Caco-2 (cell line): Measurements from ENCODE around the gene RUNX1. TPM values are rescaled to one million over a fixed set of nuclear protein-coding genes. Genes with fewer than 3 reads are reported as not detected.

ENCODE experiments used
- BruUV-seq: library from RNA; stranded (reverse); fragments of 400-500 nt; replicated peaks from 2 replicates; lab custom pipeline; 2021; lab: Mats Ljungman, UMichigan
- CTCF ChIA-PET: fragments of 300-600 bp; sonication (Branson Sonifier 250); formaldehyde crosslinking; loops from one replicate; lab custom pipeline; 2022; ENCODE audit warnings: antibody characterized with exemption; lab: Charles Lee
- POLR2A ChIA-PET: fragments of 300-600 bp; sonication (Branson Sonifier 250); formaldehyde crosslinking; loops from one replicate; lab custom pipeline; 2022; ENCODE audit warnings: antibody characterized with exemption; lab: Charles Lee
- DNase-seq, 2 experiments: peaks; one replicate each; pipeline versions ENCODE4 v3.0.0 to v3.0.0-alpha.2; 2020 to 2022
- H3K27me3 ChIP-seq: replicated peaks from 2 replicates; pipeline ENCODE4 v1.6.0; 2011; ENCODE audit warnings: low read length; ENCODE audit not compliant: control insufficient read depth, insufficient read depth
- H3K36me3 ChIP-seq: 2 replicates; pipeline ENCODE4 v1.5.1; 2011; ENCODE audit warnings: low read length; ENCODE audit not compliant: control insufficient read depth, insufficient read depth
- H3K4me1 ChIP-seq: fragments of 250-450 bp; sonication (Bioruptor Pico); 2 replicates; pipeline ENCODE4 v1.5.1; 2020; ENCODE audit warnings: mild to moderate bottlenecking
- H3K4me3 ChIP-seq: 2 replicates; pipeline ENCODE4 v1.5.1; 2011; ENCODE audit warnings: low read depth, mild to moderate bottlenecking, control low read depth, low read length
- H3K9me3 ChIP-seq: fragments of 250-450 bp; sonication (Bioruptor Pico); 2 replicates; pipeline ENCODE4 v1.5.1; 2020; ENCODE audit warnings: mild to moderate bottlenecking, moderate library complexity
- H3K27ac Mint-ChIP-seq: one replicate; pipeline ENCODE4 v1.8.0; 2022; ENCODE audit warnings: mixed read lengths; ENCODE audit not compliant: unreplicated experiment
- H3K27me3 Mint-ChIP-seq: one replicate; pipeline ENCODE4 v1.8.0; 2022; ENCODE audit warnings: mixed read lengths; ENCODE audit not compliant: insufficient read depth, unreplicated experiment
- H3K36me3 Mint-ChIP-seq: one replicate; pipeline ENCODE4 v1.8.0; 2022; ENCODE audit warnings: mild to moderate bottlenecking, mixed read lengths; ENCODE audit not compliant: insufficient read depth, unreplicated experiment
- H3K4me1 Mint-ChIP-seq: one replicate; pipeline ENCODE4 v1.8.0; 2022; ENCODE audit warnings: low read depth, mixed read lengths; ENCODE audit not compliant: unreplicated experiment
- H3K4me3 Mint-ChIP-seq: one replicate; pipeline ENCODE4 v1.8.0; 2022; ENCODE audit warnings: mild to moderate bottlenecking, moderate library complexity, mixed read lengths; ENCODE audit not compliant: unreplicated experiment
- H3K9me3 Mint-ChIP-seq: one replicate; pipeline ENCODE4 v1.8.0; 2022; ENCODE audit warnings: mixed read lengths; ENCODE audit not compliant: unreplicated experiment
- intact Hi-C: fragments of 100-400 bp; cut with micrococcal nuclease; formaldehyde crosslinking; loops from one replicate; pipeline ENCODE4 v1.10.0; 2022; ENCODE audit not compliant: unreplicated experiment
- total RNA-seq: library from RNA; stranded (reverse); gene quantifications from 2 replicates; pipeline ENCODE4 v1.2.3, GENCODE V29; 2022
- TF ChIP-seq, protein P1 (sequence below), 2 experiments: fragments of 200-600 bp in 1 of 2; IDR thresholded peaks; 1 replicate in 1 of 2; 2 replicates in 1 of 2; pipeline versions ENCODE4 v1.5.1 to v1.8.0; 2011 to 2022; ENCODE audit warnings: antibody characterized with exemption in 1 of 2, control low read depth in 1 of 2, inconsistent platforms in 1 of 2, low read depth in 1 of 2, low read length in 1 of 2, mild to moderate bottlenecking in 1 of 2, moderate library complexity in 1 of 2; ENCODE audit not compliant: insufficient read depth in 1 of 2, severe bottlenecking in 1 of 2, unreplicated experiment in 1 of 2

The RUNX1 gene
- total RNA-seq, 1 experiment from 2014 or later: 11.7 TPM

DNA sequence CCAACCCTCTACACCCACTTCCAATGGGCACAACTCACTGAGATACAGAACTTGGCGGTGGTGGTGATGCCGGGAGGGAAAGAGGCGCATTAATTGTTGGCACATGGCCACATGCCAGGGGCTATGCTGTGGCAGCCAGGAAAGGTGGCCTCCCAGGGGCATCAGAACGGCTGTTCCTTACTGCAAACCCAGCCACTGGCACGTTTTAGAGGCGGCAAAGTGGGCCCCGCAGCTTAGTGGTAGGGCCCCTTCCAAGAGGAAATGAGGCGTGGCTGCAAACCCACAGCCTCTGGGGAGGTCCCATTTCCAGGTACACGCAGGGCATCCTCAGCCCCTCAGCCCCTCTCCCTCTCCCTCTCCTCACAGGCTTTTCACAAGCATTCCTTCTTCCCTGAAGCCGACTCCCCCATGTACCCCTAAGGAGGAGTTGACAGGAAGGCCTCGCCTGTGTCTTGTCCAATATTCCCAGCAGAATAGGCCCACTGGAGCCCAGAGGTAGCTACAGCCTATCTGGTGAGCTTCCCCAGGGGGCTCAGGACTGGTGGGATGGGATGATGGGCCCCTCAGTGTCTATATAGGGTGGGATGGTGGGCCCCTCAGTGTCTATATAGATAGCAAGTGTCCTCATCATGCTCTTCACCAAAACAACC is 214.1 kb downstream of the RUNX1 start:
- Histone ChIP-seq H3K4me1 (no peaks in the 10 kb centered on the region), H3K36me3 (no peaks in the 10 kb centered on the region), H3K9me3 (no peaks in the 10 kb centered on the region), H3K27me3 (no peaks in the 10 kb centered on the region), H3K4me3 (no peak overlapping the region)
- ChIA-PET CTCF (no interaction called here), POLR2A (no interaction called here)
- no peak for DNase-seq
- TF ChIP-seq, protein P1, sequence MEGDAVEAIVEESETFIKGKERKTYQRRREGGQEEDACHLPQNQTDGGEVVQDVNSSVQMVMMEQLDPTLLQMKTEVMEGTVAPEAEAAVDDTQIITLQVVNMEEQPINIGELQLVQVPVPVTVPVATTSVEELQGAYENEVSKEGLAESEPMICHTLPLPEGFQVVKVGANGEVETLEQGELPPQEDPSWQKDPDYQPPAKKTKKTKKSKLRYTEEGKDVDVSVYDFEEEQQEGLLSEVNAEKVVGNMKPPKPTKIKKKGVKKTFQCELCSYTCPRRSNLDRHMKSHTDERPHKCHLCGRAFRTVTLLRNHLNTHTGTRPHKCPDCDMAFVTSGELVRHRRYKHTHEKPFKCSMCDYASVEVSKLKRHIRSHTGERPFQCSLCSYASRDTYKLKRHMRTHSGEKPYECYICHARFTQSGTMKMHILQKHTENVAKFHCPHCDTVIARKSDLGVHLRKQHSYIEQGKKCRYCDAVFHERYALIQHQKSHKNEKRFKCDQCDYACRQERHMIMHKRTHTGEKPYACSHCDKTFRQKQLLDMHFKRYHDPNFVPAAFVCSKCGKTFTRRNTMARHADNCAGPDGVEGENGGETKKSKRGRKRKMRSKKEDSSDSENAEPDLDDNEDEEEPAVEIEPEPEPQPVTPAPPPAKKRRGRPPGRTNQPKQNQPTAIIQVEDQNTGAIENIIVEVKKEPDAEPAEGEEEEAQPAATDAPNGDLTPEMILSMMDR (IDR thresholded peaks at IDR 0.05; ENCODE audit: insufficient read depth in 1 of 2, low read depth in 1 of 2, low read length in 1 of 2, severe bottlenecking in 1 of 2, unreplicated experiment in 1 of 2): no peak
- no peak overlapping the region for H3K4me3 Mint-ChIP-seq
- no peaks in the 10 kb centered on the region for H3K27me3 Mint-ChIP-seq
- no TSS peak for BruUV-seq
- H3K4me1 Mint-ChIP-seq: no peaks in the 10 kb centered on the region
- H3K9me3 Mint-ChIP-seq: no peaks in the 10 kb centered on the region
- intact Hi-C loops: no loop called here
- no peak overlapping the region for H3K27ac Mint-ChIP-seq
- H3K36me3 Mint-ChIP-seq: no peaks in the 10 kb centered on the region

DNA sequence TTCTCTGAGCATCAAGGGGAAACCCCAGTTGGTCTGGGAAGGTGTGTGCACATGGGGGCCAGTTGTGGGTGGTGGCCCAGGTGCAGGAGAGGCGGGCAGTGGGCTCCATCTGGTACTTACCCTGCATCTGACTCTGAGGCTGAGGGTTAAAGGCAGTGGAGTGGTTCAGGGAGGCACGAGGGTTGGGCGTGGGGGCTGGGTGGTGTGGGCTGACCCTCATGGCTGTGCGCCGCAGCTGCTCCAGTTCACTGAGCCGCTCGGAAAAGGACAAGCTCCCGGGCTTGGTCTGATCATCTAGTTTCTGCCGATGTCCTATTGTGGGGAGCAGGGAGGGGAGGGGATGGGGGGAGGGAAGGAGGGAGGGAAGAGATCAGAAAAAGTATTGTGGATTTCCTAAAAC is 214.8 kb downstream of the RUNX1 start:
- TF ChIP-seq, protein P1 (IDR thresholded peaks at IDR 0.05; ENCODE audit: insufficient read depth in 1 of 2, low read depth in 1 of 2, low read length in 1 of 2, severe bottlenecking in 1 of 2, unreplicated experiment in 1 of 2): no peak
- ChIA-PET POLR2A (interaction anchor here (0.6 kb wide), 1 partner anchor 185 kb away, joined by 5 read pairs; no protein-coding TSS in a partner anchor), CTCF (no interaction called here)
- intact Hi-C loops: no loop called here
- no peaks in the 10 kb centered on the region for H3K27me3 ChIP-seq
- no peak overlapping the region for H3K4me3 ChIP-seq
- H3K4me3 Mint-ChIP-seq: no peak overlapping the region
- H3K4me1 ChIP-seq: no peaks in the 10 kb centered on the region
- no TSS peak for BruUV-seq
- no peaks in the 10 kb centered on the region for H3K36me3 Mint-ChIP-seq
- H3K4me1 Mint-ChIP-seq: no peaks in the 10 kb centered on the region
- no peaks in the 10 kb centered on the region for H3K9me3 Mint-ChIP-seq
- no peak for DNase-seq
- H3K27ac Mint-ChIP-seq: no peak overlapping the region
- no peaks in the 10 kb centered on the region for H3K27me3 Mint-ChIP-seq
- no peaks in the 10 kb centered on the region for H3K36me3 ChIP-seq
- H3K9me3 ChIP-seq: no peaks in the 10 kb centered on the region

DNA sequence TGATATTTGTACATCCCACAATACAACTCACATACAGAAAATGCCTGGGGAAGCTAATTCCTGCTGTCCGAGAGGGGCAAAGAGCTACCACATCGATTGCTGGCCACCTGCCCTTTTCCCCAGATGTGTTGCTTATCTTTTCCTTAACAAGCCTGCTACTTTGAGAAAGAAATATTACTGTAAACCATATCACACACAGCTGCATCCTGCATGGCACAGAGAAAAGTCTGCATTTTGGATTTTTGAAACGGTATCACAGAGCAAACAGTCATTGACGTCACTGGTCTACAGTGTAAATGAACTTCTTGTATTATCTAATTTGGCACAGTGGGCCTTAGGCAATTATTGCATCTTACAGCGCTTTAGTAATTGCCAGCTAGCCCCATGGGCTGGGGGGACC is 215.6 kb downstream of the RUNX1 start:
- CTCF ChIA-PET: no interaction called here
- Histone ChIP-seq H3K9me3 (no peaks in the 10 kb centered on the region), H3K27me3 (no peaks in the 10 kb centered on the region), H3K4me3 (no peak overlapping the region), H3K36me3 (no peaks in the 10 kb centered on the region), H3K4me1 (no peaks in the 10 kb centered on the region)
- Mint-ChIP-seq H3K9me3 (no peaks in the 10 kb centered on the region), H3K36me3 (no peaks in the 10 kb centered on the region), H3K27me3 (no peaks in the 10 kb centered on the region), H3K4me3 (no peak overlapping the region), H3K27ac (no peak overlapping the region), H3K4me1 (no peaks in the 10 kb centered on the region)
- TF ChIP-seq, protein P1 (IDR thresholded peaks at IDR 0.05; ENCODE audit: insufficient read depth in 1 of 2, low read depth in 1 of 2, low read length in 1 of 2, severe bottlenecking in 1 of 2, unreplicated experiment in 1 of 2): no peak
- POLR2A ChIA-PET: no interaction called here
- DNase-seq: no peak
- intact Hi-C loops: no loop called here
- BruUV-seq: no TSS peak
